HG03097 (cell line): ENCODE data around the gene CIAO3.
"Not testable (repeated sequence)": the region's sequence is repeated elsewhere in the genome, so short reads cannot be mapped to it uniquely, and the experiment has no call there.

ENCODE experiments used
- ATAC-seq: cut with Tn5 transposase; IDR thresholded peaks from one replicate; pipeline ENCODE4 v1.9.1; 2021; ENCODE audit not compliant: unreplicated experiment, low FRiP score

CIAO3 gene

DNA sequence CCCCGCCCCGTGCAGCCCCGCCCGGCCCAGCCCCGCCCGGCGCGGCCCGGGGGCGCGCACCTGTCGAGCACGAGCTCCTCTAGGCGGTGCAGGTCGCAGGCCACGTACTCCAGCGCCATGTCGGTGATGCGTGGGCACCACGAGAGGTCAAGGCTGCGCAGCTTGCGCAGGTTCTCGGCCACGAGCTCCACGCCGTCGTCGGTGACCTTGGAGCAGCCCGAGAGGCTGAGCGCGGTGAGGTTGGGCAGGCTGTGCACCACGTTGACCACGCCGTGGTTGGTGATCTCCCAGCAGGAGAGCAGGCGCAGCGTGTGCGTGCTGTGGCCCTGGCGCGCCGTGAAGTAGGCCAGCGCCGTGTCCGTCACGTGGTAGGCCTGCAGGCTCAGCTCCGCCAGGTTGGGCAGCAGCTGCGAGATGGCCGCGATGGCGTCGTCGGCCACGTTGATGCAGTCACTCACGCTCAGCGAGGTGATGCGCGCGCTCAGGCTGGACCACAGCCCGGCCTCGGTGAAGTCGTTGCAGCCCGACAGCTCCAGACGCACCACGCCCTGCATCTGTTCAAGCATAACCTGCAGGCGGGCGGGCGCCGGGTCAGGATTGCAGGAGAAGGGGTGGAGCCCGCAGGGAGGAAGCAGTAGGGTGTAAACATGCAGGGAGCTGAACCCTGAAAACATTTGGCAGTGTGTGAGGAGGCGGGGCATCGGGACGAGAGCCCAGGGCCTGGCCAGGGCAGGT is 45.3 kb downstream of the CIAO3 start:
- ATAC-seq, result no peak

DNA sequence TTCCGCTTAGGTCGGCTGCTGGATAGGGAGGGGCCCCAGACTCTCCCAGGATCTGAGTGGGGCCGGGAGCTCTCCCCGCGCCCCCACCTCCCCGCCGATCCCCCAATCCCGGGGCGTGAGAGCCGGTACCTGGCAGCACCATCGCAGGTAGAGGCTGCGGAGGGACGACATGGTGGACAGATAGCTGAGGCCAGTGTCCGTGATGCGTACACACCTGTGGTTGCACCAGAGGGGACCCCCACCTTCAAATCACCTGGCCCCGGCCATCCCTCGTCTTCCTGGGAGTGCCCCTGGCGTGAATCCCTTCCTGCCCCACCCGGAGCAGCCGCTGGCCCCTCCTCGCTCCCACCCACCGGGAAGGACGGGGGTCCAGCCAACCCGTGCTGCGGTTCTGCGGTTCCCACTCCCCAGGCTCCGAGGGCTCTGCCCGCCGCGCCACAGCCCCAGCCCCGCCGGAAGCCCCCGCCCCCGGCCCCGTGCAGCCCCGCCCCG is 45.9 kb downstream of the CIAO3 start:
- no peak for ATAC-seq

DNA sequence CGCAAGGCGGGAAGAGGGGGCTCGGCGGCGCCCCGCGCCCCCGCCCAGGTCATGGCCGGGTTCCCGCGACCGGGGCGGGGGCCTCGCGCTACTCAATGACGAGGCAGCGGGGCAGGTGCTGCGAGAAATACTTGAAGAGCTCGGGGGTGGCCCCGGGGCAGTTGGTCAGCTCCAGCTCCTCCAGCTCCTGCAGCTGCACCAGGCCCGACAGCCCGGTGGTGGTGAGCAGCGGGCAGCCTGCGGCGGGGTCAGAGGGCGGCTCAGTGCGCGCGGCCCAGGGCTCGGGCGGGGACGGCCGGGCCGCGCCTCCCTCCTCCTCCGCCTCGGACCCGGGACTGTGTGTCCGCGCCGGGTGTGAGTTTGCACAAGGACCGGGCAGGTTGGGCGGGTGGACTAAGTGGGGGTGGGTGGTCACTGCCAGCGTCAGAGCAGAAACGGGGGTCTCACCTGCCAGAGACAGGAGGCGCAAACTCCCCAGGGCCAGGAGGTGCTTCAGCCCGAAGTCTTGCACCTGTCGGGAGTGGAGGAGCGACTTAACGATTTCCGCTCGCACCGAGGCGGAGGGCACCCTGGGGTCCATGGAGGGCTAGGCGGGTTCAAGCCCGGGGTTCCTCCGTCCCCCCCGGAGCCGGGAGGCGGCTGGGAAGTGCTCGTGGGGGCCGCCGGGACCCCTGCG is 46.5 kb downstream of the CIAO3 start:
- no peak for ATAC-seq

DNA sequence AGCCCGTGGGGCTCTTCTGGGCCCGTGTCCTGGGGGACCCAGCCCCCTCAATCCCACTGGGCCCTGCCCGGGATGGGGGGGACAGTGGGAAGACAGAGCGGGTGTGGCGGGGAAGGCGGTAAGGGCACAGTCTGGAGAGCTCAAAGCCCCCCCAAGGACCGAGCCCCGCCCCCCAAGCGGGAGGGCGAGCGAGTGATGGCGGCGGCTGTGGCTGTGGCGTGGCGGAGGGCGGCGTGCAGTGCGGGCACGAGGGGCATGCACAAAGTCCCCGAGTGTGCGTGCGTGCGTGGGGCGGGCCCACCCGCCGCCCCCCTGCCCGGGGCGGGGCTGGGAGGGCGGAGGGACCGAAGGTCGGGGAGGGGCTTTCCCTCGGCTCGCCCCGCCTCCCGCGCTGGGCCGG is 47.0 kb downstream of the CIAO3 start:
- ATAC-seq, result no peak

DNA sequence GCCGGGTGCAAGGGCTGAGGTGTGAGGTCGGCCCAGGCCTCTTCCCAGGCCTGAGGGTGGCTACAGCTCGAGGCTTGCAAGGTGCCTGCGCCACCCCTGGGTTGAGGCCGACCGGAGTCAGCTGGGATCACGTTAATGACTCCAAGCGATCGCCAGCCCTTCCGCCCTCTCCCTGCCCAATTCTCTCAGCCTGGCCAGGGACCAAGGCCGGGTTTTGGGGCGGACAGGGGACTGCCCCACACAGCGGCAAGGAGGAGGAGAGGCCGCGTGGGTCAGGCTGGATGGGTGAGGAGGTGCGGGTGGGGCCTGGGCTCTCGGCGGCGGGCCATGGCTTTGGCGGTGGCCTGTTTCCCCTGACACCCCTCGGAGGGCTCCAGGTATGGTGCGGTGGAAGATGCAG is 47.4 kb downstream of the CIAO3 start:
- no peak for ATAC-seq

DNA sequence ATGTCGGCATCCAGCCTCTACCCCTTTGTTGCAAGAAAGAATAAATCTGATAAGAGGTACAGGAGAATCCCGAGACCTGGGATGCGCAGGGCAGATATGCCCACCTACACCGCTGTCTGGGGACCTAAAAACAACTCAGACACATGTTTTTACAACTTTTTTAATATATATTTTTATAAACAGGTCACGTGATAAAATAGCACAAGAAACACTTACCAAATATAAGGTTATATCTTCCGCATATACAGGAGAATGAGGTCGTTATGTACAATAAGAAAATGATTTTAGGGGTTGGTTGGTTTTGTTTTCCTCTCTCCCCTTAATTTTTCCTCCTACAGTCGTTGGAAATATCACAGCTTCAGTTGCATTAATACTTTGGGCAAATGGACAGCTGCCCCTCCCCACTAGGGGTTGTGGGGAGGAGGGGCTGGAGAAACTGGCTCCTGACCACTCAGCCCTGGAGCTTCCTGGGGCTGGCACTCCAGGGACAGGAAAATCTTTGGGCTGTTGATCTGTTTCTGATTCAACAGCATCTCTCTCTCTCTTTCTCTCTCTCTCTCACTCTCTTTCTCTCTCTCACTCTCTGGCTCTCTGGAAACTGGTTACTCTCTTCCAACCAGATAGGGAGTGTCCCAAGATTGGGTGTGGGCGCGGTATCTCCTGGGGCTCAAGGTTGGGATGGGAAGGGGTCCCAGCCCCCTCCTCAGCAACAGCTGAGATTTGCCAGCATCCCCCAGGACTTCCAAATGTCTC is 48.3 kb downstream of the CIAO3 start:
- ATAC-seq, result no peak

DNA sequence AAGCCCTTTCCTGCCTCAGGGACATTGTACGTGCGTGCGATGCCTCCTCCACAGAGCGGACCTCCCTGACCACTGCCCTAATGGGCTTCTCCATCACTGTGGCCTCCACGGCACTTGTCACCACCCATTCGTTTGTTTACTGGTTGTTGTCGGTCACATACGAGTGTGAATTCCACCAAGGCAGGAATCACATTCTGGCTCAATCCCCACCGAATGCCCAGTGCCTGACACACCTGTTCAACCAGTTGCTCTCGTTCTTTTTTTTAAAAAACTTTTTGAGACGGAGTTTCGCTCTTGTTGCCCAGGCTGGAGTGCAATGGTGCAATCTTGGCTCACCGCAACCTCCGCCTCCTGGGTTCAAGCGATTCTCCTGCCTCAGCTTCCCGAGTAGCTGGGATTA is 49.6 kb downstream of the CIAO3 start:
- not testable (repeated sequence) for ATAC-seq

DNA sequence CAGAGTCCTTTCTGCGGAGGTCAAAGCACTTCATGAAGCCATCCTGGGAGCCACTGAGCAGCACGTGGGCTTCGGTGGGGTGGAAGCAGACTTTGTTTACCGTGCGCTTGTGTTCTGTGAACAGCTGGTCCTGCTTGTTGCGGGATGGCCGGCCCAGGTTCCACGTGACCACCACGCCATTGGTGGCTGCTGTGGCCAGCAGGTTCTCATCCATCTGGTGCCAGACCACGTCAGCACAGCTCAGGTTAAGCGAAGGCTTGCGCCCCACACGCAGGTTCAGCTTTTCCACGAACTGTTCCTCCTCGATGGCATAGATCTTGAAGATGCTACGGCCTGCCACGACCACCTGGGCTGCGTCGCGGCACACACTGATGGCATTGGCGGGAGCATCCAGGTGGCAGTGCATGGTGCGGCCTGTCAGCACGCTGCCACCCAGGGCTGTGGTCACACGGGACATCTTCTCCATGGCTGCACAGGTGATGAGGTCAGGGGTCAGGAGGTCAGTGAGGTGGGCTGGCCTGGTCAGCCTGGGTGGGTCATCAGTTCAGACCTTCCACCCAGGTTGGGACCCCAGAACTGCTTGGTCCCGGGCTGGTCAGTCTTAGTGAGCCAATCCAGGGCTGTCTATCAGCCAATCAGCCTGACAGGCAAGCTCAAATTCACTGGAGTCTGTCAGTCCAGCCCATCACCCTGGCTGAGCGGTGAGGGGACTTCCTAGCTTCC is 51.5 kb downstream of the CIAO3 start:
- ATAC-seq, result no peak

DNA sequence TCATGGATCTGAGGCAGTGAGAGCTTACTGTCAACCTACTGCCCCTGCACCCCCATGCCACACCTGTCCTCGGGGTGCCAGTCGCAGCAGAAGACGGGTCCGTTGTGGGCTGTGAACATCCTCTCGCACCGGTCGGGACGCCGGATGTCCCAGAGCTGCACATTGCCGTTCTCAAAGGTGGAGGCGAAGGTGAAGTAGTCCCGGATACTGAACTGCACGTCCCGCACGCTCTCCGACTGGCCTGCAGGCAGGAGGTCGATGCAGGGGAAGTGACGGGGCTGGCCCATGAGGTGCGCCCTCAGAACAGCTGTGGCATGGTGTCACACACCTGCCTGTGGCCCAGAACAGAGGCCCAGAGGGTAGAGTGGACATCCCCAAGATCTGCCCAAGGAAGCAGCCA is 53.3 kb downstream of the CIAO3 start:
- no peak for ATAC-seq

DNA sequence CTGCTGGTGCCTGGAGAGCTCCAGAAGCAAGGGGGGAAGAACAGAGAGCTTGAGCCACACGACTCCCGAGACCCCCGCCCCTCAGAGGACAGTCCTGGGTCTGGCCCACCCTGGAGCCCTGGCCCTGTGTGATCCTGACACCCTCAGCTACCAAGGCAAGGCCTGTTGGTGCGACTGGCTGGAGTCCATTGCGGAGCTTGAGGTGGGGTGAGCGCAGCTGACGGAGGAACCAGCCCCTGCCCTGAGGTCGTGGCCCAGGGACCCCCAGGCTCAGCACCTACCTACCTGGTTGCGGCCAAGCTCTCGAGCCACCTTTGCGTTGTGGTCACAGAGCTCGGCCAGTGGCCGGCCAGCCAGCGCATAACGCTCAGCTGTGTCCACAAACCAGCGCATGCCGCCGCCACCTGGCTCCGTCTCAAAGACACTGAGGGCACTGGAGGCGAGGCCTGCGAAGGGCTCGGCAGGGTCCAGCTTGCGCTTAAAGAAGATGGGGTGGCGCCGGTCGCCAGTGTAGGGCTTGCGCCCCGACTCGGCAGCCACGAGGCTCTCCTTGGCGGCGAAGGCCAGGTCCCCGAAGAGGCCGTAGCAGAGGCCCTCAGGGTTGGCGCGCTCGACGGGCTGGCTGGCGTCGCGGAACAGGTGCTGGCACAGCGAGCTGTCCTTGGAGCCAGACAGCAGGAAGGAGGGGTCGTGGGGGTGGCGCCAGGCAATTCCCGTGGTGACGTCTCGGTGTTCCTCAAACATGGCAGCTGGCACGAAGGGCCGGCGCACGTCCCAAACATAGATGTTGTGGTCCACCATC is 54.1 kb downstream of the CIAO3 start:
- ATAC-seq, result no peak

DNA sequence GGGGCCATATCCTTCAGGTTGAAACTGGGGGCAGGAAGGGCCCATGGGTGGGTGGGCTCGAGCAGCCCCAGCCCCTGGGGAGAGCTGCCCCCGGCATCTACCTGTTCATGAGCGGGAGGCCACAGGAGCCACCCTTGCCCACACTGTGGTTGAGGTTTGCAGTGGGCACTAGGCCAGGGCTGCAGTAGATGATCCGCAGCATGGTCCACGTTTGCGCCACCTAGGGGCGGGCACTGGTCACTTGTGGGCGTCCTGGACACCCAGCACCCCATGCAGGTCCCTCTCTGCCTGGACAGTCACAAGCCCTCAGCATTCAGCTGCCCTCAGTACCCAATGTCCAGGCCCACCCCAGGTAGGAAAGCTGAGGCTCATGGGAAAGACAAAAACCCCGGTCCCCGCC is 54.8 kb downstream of the CIAO3 start:
- no peak for ATAC-seq

DNA sequence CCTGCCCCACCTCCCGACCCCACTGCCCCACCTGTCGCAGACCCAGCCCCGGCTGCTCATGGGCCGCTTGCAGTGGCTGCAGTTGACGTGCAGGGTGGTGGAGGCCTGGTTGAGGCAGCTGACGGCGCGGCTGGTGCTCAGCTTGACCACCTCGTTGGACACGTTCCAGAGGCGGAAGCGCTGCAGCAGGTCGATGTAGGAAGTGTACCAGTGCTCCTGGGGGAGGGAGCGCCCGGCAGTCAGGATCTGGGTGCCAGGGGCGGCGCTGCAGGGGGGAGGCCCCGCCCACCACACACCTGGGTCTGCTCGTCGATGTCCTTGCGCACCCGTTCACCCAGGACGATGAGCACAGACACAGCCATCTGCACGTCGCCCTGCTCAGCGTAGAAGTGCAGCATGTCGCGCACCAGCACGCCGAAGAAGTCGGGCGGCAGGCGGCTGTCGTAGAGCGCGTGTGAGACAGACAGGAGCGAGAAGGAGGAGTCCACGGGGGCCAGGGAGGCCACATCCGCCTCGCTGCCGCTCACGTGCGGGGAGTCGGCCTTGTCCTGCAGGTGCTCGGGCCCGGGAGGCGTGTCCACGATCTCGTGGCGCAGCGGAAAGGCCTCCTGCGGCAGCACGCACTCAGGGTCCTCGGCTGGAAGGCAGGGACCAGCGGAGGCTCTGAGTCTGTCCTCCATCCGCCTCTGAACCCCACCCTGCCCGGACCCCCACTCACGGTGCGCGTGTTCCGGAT is 55.7 kb downstream of the CIAO3 start:
- ATAC-seq, result no peak

DNA sequence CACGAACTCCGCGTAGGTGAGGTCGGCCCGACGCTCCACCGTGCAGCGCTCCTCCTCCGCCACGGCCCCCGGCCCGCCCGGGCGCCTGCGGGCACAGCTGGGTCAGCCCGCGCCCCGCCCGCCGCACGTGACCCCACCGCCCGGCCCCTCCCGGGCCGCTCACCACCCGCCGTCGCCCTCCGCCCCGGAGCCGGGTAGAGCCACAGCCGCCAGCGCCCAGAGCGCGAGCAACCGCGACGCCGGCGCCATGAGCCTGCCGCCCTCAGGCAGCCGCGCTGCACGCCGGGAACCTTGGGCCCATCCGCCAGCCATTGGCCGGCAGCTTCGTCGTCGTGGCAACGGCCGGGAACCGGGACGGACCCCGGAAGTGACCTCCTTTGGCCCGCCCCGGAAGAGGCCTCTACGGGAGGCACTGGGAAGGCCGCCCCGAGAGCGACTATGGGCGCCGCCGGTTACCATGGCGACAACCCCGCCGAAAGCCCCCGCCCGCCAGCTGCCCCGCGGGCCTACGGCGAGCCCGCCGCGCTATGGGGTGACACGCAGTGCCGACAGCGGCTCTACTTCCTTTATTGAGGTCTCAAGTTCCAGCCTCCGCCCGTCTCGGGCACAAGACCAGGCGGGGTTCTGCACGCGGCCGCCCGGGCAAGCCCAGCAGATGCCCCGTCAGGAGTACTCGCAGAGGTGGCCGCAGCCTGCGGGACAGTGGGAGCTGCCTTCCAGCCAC is 56.6 kb downstream of the CIAO3 start, which contains the start of gene JMJD8:
JMJD8 (minus strand) TSS at position 264 of the 724 bp plus-strand sequence; CDS start at position 249, 15 bp downstream.
- ATAC-seq, result peak; percentile 52

DNA sequence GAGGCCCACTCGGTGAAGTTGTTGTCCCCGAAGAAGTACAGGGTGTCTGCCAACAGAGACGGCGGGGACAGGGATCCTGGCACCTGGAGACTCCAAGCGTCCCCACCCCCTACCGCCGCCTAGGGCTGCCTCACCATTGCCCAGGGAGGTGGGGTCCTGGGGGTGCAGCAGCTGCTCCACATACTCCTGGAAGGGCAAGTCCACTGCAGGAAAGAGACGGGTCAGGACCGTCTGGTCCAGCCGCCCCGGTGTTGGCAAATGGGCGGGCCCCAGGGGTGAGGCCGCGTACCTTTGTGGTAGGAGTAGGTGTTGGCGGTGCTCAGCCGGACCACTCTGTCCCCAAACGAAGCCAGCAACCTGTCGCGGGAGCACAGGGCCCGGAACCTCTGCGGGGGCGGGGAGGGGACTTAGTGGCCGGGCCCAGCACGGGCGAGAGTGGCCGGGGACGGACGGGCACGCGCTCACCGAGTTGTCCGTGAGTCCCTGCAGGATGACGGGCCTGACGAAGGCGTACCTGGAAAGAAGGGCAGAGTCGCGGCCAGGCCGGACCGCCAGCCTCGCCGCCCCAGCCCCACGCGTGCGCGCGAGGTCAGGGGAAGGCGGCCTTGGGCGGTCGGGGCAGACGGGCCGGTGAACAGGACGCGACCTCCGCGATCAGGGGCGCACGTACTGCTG is 57.3 kb downstream of the CIAO3 start:
- ATAC-seq, result no peak

DNA sequence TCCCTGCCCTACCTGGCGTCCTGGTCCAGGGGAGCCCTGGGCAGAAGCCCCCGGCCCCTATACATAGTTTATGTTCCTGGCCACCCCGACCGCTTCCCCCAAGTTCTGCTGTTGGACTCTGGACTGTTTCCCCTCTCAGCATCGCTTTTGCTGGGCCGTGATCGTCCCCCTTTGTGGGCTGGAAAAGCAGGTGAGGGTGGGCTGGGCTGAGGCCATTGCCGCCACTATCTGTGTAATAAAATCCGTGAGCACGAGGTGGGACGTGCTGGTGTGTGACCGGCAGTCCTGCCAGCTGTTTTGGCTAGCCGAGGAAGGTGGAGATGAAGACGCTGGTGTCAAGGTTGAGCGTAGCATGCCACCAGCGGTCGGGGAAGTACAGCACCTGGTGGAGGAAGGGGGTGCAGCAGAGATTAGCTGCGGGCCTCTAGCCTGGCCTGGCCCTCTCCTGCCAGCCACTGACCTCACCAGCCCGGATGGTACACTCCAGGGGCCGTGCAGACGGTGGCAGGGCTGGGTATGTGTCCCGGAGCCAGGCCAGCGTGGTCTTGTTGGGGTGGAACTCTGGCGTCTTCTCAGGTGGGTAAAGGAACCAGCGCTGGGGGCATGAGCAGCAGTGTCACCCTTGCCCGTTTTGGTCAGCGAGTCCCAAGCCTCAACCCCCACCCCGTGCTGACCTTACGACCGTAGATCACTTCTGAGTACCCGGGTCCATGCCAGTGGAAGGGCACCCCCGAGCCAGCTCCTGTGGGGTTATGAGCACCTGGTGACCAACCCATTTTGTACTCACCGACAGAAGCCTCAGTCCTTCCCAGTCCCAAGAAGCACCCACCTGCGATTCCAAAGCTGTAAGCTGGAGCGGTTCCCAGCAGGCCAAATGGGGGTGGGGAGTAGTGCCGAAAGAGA is 58.1 kb downstream of the CIAO3 start:
- no peak for ATAC-seq

DNA sequence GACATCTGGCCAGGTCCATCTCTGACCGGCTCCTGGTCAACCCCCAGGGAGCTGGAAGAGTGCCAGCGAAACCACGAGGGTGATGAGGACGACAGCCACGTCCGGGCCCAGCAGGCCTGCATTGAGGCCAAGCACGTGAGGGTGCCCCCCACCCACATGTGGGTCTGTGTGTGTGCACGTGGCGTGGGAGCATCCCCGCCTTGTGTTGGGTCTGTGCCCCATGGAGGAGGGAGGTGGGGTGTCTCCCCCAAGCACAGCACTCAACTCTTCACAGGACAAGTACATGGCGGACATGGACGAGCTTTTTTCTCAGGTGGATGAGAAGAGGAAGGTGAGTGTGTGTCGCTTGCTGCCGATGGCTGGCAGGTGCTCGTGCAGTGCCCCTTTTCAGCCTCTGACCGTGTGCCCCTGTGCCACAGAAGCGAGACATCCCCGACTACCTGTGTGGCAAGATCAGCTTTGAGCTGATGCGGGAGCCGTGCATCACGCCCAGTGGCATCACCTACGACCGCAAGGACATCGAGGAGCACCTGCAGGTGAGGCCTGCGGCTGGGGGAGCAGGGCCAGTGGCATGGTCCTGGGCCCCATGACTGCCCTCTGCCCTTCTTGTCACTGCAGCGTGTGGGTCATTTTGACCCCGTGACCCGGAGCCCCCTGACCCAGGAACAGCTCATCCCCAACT is 58.9 kb downstream of the CIAO3 start:
- no peak for ATAC-seq
